ENCODE data around the gene COL6A3.

The COL6A3 gene, protein sequence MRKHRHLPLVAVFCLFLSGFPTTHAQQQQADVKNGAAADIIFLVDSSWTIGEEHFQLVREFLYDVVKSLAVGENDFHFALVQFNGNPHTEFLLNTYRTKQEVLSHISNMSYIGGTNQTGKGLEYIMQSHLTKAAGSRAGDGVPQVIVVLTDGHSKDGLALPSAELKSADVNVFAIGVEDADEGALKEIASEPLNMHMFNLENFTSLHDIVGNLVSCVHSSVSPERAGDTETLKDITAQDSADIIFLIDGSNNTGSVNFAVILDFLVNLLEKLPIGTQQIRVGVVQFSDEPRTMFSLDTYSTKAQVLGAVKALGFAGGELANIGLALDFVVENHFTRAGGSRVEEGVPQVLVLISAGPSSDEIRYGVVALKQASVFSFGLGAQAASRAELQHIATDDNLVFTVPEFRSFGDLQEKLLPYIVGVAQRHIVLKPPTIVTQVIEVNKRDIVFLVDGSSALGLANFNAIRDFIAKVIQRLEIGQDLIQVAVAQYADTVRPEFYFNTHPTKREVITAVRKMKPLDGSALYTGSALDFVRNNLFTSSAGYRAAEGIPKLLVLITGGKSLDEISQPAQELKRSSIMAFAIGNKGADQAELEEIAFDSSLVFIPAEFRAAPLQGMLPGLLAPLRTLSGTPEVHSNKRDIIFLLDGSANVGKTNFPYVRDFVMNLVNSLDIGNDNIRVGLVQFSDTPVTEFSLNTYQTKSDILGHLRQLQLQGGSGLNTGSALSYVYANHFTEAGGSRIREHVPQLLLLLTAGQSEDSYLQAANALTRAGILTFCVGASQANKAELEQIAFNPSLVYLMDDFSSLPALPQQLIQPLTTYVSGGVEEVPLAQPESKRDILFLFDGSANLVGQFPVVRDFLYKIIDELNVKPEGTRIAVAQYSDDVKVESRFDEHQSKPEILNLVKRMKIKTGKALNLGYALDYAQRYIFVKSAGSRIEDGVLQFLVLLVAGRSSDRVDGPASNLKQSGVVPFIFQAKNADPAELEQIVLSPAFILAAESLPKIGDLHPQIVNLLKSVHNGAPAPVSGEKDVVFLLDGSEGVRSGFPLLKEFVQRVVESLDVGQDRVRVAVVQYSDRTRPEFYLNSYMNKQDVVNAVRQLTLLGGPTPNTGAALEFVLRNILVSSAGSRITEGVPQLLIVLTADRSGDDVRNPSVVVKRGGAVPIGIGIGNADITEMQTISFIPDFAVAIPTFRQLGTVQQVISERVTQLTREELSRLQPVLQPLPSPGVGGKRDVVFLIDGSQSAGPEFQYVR (N-terminal part only)

DNA sequence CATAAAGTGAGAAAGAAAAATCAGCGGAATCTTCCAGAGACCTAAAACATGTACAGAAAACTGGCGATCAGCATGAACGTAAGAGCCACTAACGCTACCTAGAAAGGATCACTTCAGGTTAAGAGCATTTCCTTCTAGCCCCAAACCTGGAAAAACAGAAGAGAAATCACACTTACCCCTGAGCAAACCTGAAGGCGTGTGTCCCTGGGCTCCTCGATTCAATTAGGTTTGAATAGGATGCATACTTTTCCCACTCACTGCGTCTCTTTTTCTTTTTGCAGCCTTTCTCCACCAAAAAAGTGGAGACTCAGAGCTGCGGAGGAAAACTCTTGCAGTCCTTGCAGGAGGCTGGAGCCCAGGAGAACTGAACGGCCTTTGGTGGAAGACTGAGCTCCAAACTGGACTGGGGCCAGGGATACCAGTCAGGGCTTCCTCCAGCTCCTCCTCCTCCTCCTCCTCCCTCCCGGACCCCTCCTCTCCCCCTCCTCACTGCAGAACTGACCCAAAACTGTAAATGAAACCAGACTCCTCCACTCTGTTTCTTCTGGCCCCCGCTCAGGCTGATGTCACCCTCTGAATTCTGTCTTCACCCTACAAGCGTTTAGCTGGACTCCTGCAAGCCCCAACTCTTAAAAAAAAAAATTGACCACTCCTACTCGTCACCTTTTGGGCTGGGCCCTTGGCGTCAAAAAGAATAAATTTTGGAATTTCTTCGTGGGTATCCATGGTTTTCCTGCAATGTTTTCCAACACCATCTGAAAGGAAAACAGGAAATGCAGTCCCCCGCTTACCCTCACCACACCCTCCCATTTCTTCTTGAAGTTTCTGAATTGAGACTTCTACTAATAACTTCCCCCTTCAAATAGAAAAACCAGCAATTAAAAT lies at the start of gene COL6A3:
COL6A3 (minus strand) TSS at position 388 of the 885 bp plus-strand sequence. CDS start 17,347 bp downstream, outside the sequence.
- DNase-seq: peak; percentile 97

DNA sequence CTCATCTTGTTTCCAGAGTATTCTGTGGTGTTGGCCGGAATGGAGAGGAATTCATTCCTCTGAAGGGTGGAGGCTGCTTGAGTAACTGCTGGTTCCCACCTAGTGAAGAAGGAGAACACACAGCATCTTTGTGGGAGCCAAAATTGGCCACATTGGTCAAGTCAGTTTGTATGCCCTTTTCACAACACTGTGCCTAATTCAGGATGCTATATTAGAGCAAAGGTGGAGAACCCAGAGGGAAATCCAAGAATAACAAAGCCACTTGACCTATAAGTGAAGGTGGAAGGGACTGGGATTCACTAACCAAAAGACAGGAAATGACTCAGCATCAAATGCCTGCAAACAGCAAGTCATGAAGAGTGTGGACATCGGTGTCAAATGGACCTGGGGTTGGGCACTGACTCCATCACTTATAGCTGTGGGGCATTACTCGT lies 45.8 kb upstream of the COL6A3 start:
- DNase-seq: peak; percentile 87

DNA sequence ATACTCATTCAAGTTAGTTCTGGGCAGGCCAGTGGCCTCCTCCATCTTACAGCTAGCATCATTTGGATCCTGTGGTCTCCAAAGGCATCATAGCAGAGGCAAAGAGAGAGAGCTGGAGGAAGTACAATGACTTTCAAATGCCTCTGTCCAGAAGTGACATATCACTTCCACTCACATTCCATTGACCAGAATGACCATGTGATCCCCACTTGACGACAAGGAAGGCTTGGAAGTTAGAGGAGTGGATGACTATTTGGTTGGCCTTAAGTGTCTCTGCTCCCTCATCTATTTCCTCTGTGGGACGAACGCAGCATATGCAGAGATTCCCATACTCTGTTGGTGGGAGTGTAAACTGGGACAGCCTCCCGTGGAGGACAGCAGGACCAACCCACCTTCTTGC lies 45.3 kb upstream of the COL6A3 start:
- no peak for DNase-seq

DNA sequence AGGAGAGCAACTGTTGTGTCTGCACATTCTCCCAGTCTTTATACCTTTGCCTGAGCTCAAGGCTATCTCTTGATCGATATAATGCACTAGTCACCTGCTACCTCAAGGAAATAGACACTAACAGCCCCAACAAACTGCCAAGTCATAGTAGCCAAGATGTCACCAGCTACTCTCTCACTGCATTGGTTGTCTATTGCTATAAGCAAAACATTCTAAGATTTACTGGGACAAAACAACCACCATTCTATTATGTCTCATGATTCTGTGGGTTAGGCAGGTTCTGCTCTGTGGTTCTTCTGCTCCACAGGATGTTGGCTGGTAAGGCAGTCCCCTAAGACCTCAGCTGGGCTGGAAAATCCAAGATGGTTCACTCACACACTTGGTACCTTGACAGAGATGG lies 44.6 kb upstream of the COL6A3 start:
- no peak for DNase-seq

DNA sequence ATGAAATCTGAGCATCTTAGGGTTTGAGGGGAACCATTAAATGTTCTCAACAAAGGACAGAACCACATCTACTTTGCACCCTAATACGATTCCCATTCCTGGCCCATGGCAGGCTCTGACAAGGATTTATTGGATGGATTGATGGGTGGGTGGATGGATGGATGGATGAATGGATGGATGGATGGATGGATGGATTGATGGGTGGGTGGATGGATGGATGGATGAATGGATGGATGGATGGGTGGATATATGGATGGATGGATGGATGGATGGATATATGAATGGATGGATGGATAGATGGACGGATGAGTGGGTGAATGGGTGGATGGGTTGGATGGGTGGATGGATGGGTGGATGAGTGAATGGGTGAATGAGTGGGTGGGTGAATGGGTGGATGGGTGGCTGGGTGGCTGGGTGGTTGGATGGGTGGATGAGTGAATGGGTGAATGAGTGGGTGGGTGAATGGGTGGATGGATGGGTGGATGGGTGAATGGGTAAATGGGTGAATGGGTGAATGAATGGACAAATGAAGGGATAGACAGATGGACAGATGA lies 43.5 kb upstream of the COL6A3 start:
- no peak for DNase-seq

DNA sequence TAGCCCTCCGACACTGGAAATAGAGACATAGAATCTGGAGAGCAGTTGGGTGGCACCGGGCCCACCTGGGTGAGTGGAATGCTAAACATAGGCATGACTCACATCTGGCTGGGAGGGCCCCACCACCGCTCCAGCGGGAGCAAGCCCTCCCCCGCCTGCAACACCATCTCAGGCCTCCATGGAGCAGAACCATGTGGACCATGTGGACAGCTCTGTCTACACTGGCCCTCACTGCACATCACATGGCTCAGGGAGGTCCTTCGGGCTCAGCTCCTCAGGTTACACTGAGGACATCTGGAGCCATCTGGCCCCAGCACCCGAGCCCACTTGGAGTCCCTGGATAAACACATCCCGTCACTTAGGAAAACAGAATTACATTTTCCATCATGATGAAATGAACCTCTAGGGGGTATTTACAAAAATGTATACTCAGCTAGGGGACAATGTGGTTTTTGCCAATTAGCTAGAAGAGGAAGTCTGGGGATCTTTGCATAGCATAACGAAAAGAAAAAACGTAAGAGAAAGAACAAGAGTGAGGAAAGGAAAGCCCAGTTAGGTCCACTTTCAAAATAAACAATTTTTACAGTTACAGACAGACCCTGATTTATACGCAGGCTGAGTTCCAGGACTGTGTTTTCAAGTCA lies 42.4 kb upstream of the COL6A3 start:
- peak; percentile 85 for DNase-seq

DNA sequence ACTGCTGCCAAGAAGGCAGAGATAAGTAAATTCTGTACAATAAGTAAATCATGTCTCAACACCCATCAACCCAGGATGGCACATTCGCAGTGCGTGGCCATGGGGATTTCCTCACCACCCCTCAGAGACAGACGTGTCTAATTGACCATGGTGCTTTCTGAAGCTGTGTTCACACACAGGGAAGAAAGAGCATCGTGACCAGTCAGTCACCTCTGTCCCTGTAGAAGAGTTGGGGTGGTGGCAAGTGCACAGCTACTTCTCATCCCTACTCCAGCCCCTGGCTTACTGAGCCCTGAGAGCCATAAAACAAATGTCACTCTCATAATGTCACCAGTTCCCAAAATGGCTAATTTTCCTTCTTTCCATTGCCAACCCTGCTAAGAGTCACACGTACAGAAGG lies 41.8 kb upstream of the COL6A3 start:
- no peak for DNase-seq

DNA sequence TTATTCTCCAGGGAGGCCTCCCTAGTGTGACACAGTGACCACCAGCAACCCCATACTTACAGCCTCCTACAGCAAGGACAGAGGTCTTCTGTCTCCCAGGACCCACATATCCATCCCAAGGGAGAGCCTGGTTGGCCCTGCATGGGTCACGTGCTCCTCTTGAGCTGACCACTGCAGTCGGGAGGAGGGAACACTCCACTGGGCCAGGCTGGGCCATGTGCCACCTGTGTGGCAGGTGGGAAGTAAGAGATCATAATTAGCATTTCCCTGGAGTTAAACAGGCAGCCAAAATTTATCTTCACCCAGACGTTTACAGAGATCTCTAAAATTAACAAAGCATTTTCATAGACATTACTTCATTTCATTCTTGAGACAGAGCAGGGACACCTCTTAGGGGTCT lies 39.7 kb upstream of the COL6A3 start:
- no peak for DNase-seq

DNA sequence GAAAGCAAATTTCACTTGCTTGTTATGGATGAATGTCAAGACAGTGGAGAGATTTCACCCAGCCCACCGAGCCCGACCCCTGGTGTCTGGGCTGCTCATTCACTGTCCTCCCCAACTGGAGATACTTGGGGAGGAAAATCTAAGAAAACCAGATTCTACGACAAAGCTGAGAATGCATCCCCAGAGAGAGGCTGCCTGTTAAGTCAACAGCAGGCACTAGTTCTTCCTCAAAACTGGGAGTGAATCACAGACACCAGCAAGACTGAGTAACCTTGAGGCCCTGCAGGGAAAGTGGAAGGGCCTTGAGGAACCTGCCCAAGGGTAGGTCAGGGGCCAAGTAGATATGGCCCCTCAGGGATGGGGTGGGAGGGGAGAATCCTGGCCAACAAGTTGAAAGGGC lies 38.9 kb upstream of the COL6A3 start:
- DNase-seq: peak; percentile 59

DNA sequence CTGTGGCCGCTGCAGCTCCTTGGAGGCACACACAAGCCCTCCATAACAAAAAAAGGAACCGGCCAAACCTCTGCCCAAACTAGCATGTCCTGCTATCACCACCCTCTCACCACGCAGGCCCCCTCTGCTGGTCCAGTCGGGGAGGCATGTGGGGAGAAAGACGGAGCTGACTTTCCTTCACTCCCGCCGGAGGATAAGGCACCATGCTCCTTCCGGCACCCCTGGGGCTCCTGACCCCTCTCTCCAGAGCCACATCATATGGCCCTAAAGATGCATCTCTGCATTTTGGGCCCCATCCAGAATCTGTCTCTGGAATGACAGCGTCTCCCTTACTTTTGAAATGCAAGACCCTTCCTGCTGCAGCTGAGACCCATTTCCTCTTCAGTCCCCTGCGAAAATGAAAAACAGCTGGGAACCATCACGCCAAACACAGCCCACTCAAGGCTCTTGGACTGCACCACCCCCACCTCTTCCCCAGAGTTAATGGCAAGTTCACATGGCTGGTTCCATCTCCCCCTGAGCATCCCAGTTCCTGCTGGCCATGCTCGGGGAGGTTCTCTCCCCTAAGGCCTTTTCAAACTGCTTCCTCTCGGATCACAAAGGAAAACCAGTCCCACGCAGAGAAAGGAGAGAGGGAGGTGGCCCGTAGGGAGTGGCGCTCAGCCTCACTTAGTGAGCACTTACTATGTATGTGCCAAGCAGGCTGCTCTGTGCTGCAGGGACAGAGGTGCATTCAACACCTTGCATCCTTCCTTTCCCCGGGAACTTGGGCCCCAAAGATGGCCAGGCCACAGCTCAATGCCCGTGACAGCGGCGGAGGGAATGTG lies 37.9 kb upstream of the COL6A3 start:
- peak; percentile 70 for DNase-seq

DNA sequence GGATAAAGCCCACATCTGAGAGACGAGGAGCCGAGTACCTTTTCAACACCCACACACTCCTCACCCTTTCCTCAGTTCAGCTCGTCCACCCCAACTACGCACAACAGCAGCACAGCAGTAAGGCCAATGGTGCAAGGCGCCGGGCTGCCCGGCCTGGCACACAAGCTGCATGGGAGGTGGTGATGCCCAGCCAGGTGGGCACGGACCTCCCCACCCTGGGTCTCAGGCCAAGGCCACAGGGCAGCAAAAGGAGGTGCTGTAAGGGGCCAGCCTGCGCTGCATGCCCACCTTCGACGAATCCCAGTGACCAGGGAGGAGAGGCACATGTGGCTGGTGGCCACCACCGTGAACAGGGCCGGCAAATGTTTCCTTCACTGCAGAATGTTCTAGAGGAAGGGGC lies 36.6 kb upstream of the COL6A3 start:
- DNase-seq: no peak

DNA sequence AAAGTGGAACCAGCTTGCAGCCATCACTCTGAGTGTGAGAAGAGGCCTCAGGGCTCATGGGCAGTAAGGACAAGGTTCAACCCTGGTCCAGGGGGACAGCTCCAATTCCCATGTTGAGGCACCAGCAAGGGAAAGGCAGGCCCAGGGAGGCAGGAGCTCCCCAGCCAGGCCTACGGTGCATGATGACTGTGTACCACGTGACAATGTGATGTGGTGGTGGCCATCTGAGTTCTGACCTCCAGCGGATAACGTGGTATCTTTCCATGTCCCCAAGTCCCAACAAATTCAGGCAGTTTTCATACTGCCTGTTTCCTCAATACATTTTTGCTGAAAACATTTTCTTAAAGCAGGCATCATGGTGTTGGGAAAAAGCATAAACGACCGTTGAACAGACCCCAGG lies 36.1 kb upstream of the COL6A3 start:
- no peak for DNase-seq

DNA sequence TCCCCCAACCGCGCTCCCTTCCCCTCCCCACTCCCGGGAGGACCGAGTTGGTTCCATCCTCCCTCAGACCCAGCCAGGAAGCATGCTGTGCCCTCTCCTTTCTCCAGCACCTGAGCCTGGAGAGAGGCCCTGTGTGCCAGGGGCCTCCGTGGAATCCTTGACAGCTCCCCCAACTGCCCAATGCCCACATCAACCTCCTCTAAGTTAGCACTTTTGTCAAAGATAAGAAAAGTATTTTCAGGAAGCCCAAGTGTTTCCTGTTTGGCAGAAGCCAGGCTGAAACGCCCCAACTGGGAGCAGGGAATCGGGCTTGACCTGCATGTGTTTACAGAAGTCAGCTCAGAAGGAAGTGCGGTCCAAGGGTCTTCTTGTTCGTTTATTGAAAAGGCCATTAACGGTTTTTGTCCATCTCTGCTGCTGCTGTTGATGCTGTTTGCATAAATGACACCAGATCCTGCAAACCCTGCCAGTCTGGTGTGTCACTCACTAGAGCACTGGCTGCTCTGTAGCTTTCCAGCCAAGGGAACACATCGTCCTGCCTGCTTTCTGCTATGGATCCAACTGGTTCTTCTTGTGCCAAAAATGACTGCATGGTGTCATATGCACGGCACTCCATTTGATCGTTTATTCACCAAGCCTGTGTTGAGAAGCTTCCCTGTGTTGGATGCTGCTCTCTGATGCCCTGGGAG lies 35.4 kb upstream of the COL6A3 start:
- DNase-seq: no peak

DNA sequence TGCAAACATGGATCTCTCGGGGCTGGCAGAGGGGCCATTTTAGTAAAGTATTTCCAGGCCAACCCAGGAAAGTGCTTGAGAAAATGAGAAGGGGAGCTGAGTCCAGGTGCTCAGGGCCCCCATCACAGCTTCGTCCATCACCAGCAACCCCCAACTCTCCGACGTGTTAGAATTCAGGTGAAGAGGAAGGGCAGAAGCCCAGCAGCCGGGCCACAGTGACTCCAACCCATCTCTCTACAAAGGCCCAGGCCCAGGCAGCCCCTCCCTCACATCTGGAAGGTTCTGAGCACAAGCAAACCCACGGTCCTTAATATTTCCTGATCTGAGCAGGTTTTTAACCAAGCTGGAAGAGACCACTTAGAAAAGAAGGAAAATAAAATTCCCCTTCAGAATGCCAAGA lies 34.7 kb upstream of the COL6A3 start:
- no peak for DNase-seq

DNA sequence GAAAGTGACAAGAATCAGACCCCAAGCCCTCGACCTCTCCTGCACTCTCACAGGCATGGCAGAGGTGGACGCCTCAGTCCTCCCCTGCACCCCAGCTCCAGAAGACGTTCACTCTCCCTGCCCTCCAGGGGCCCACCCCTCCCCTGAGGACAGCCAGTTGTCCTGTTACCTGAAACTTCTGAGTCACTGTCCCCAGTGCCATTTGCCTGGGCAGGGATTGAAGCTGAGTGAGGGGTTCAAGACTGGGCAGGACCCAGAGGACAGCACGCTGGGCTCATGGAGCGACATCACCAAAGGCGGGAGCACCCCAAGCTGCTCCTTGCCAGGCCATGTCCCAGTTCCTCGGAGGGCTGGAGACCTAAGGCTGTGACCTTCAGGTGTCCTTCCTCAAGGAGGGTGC lies 34.2 kb upstream of the COL6A3 start:
- no peak for DNase-seq

DNA sequence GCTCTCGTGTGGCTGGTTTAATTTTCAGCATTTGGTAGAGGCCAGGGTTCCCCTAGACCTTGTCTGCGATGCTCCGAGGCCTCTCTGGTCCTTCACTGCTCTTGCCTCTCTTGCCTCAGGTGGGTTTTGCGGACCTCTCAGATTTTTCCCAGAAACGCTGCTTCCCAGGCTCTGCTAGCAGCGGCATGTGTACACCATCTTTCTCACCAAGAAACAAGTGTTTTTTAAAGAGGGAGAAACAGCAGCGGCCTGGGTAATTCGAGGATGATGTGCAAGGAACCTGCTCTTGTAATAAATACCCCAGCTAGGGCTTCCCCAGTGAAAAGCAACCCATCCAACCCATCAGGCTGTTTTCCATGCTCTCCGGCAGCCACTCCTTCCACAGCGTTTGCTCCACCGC lies 33.5 kb upstream of the COL6A3 start:
- DNase-seq: no peak

DNA sequence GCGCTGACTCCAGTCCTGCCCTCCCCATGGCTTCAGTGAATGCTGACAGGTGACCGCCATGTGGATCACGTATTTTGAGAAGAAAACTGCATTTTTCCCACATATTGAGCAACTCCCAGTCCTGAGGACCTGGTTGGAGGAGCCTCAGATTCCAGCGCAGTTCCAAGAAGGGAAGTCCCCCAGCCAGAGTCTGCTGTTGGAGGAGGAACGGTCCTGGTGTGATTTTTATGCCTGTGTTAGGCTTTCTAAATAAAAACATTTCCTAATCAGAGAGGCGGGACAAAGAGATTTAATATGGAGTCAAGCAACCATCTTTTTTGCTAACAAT lies 32.3 kb upstream of the COL6A3 start:
- no peak for DNase-seq

DNA sequence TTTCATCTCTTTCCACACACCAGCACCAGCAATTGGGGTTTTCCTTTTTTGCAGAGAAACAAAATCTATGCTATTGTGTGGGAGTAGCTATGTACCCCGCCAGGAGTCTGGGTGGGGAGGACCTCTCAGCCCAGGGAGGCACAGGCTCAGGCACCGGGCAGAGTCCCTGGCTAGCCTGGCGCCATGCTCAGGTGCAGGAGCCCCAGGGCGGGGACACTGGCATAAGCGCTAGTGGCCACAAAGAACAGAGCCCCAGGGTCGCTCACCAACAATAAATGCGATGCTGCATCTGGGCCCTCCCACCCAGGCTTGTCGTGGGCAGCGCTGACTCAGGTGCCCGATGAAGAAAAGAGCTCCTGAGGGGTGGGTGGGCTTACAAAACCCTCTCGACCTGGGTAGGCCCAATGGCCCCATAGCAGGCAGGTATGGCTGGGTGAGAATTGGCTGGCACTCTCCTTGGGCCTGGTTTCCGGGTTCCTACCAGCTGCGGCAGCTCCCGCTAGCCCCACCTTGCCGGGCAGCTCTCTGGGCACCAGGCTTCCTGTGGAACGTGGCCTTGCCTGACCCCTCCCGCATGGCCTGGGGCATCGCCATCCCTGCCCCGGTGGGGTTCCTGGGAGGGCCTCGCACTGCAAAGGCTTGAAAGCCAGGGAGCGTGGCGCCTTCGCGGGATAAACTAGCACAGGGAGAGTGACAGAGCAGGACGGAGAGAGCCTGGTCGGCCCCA lies 31.8 kb upstream of the COL6A3 start:
- DNase-seq: no peak

DNA sequence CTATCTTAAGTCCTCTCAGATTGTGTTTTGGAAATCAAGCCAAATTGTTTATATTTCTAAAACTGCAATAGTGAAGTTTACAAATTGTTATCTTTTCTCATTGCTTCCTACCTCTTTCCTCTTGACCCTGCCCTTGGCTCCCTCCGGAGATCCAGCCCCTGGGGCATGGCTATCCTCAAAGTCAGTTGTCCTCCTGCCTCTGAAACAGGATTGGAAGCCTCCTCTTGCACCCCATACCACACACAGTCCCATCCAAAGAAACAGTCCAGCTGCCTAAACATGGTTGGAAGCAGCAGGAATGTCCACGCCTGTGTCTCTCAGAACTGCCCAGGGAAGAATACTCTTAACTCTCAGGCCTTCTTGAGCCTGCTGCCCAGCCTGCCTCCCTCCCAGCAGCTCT lies 30.1 kb upstream of the COL6A3 start:
- DNase-seq: no peak
